ENCODE measurements around the gene DSCAM. TPM values are rescaled to one million over a fixed set of nuclear protein-coding genes. Genes with fewer than 3 reads are reported as not detected.
A peak's percentile ranks its signal among the peaks of the same experiment; 100 is the strongest.

Gene DSCAM
- polyA plus RNA-seq, 3 donors = not detected

- Mint-ChIP-seq H3K9me3 (peaks cover 2 to 18% (median 4%) of the 10 kb centered on the region in 7 donors), H3K36me3 (no peaks in the 10 kb centered on the region), H3K4me1 (no peaks in the 10 kb centered on the region), H3K27me3 (ENCODE audit: low read depth in 3 of 3) (peaks cover 0 to 1% (median 0%) of the 10 kb centered on the region in 3 donors), H3K4me3 (no peak overlapping the region), H3K27ac (no peak overlapping the region)
- intact Hi-C loops (cut with micrococcal nuclease) = no loop called here
- H3K36me3 ChIP-seq (replicated peaks in 1 of 2; ENCODE audit: control insufficient read depth in 1 of 2, insufficient read depth in 2 of 2, low read length in 2 of 2) = no peaks in the 10 kb centered on the region
- no peaks in the 10 kb centered on the region for H3K27me3 ChIP-seq (ENCODE audit: control insufficient read depth in 2 of 2, insufficient read depth in 2 of 2, low read length in 2 of 2)
- 100% methylated on average over 1 of the region's 4 CpGs for WGBS (ENCODE audit: insufficient coverage)
- no peaks in the 10 kb centered on the region for H3K4me1 ChIP-seq (ENCODE audit: control insufficient read depth in 1 of 2, insufficient read depth in 2 of 2, low read length in 2 of 2)
- DNase-seq = no peak
- H3K4me2 ChIP-seq (replicated peaks; ENCODE audit: extremely low read depth, low read length, poor library complexity, severe bottlenecking) = no peak overlapping the region
- no peak overlapping the region for H3K4me3 ChIP-seq (replicated peaks in 1 of 3; ENCODE audit: low read depth in 2 of 3, low read length in 3 of 3)
- TF ChIP-seq CTCF (IDR thresholded peaks at IDR 0.05) = no peak
- H4K20me1 ChIP-seq (ENCODE audit: insufficient read depth, low read length) = no peaks in the 10 kb centered on the region
- H3K9ac ChIP-seq (ENCODE audit: insufficient read depth, low read length, poor library complexity, severe bottlenecking) = no peak overlapping the region
- no peak overlapping the region for H2AFZ ChIP-seq (ENCODE audit: insufficient read depth, low read depth, low read length, poor library complexity, severe bottlenecking)
- H3K9me3 ChIP-seq (replicated peaks in 1 of 2; ENCODE audit: control insufficient read depth in 1 of 2, insufficient read depth in 1 of 2, low read length in 2 of 2) = peaks cover 8 to 12% of the 10 kb centered on the region in 2 donors
- no peaks in the 10 kb centered on the region for H3K79me2 ChIP-seq (ENCODE audit: insufficient read depth, low read length)
- H3K27ac ChIP-seq (ENCODE audit: low read depth in 1 of 2, low read length in 2 of 2) = no peak overlapping the region
These were observed 33.0 kb downstream of the DSCAM start for GRCh38 chr21:40813918-40814317.

GRCh38 chr21:40809673-40810197, 37.2 kb downstream of the DSCAM start:
- Mint-ChIP-seq H3K4me3 (no peak overlapping the region), H3K27me3 (ENCODE audit: low read depth in 3 of 3) (peaks cover 0 to 2% (median 0%) of the 10 kb centered on the region in 3 donors), H3K27ac (peak overlapping the region in 1 of 7 donors; percentile 40), H3K36me3 (no peaks in the 10 kb centered on the region), H3K9me3 (peaks cover 7 to 24% (median 9%) of the 10 kb centered on the region in 7 donors), H3K4me1 (no peaks in the 10 kb centered on the region)
- no peak overlapping the region for H3K9ac ChIP-seq (ENCODE audit: insufficient read depth, low read length, poor library complexity, severe bottlenecking)
- intact Hi-C loops (cut with micrococcal nuclease) = no loop called here
- no peak overlapping the region for H3K4me3 ChIP-seq (replicated peaks in 1 of 3; ENCODE audit: low read depth in 2 of 3, low read length in 3 of 3)
- no peak for DNase-seq
- H3K27ac ChIP-seq (ENCODE audit: low read depth in 1 of 2, low read length in 2 of 2) = no peak overlapping the region
- no peaks in the 10 kb centered on the region for H3K27me3 ChIP-seq (ENCODE audit: control insufficient read depth in 2 of 2, insufficient read depth in 2 of 2, low read length in 2 of 2)
- H3K9me3 ChIP-seq (replicated peaks in 1 of 2; ENCODE audit: control insufficient read depth in 1 of 2, insufficient read depth in 1 of 2, low read length in 2 of 2) = peaks cover 19 to 27% of the 10 kb centered on the region in 2 donors
- H3K36me3 ChIP-seq (replicated peaks in 1 of 2; ENCODE audit: control insufficient read depth in 1 of 2, insufficient read depth in 2 of 2, low read length in 2 of 2) = no peaks in the 10 kb centered on the region
- H3K4me2 ChIP-seq (replicated peaks; ENCODE audit: extremely low read depth, low read length, poor library complexity, severe bottlenecking) = no peak overlapping the region
- no peaks in the 10 kb centered on the region for H3K79me2 ChIP-seq (ENCODE audit: insufficient read depth, low read length)
- TF ChIP-seq CTCF (IDR thresholded peaks at IDR 0.05) = no peak
- WGBS (ENCODE audit: insufficient coverage) = 96% methylated on average over 7 of the region's 7 CpGs
- no peak overlapping the region for H2AFZ ChIP-seq (ENCODE audit: insufficient read depth, low read depth, low read length, poor library complexity, severe bottlenecking)
- H4K20me1 ChIP-seq (ENCODE audit: insufficient read depth, low read length) = no peaks in the 10 kb centered on the region
- no peaks in the 10 kb centered on the region for H3K4me1 ChIP-seq (ENCODE audit: control insufficient read depth in 1 of 2, insufficient read depth in 2 of 2, low read length in 2 of 2)
